ENCODE data around the gene LIMS1. TPM values are rescaled to one million over a fixed set of nuclear protein-coding genes. Genes with fewer than 3 reads are reported as not detected.

The LIMS1 gene
- total RNA-seq, 1 donor from 2014 or later = 85.5 TPM

DNA sequence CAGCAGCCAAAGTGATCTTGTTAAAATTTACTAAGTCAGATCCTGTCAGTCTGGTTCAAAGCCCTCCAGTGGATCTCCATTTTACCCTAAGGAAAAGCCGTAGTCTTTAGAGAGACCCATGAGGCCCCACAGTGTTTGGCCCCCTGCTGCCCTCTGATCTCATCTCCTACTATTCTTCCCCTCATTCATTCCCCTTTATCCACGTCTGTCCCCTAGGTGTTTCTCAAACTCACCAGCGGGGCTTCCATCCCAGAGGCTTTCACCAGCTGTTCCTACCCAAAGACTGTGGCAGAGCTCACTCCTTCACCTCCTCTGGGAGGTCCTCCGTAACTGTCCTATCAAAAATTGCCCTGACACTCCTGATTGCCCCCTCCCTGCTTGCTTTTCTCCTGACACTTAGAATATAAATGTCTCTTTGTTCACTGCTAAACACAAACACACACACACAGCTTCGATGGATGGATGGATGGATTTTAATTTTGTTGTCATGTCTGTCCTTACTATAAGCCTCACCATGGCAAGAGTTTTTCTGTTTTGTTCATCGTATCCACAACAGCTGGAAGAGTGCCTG, 26.1 kb downstream of the LIMS1 start:
- TF ChIP-seq, protein P1, sequence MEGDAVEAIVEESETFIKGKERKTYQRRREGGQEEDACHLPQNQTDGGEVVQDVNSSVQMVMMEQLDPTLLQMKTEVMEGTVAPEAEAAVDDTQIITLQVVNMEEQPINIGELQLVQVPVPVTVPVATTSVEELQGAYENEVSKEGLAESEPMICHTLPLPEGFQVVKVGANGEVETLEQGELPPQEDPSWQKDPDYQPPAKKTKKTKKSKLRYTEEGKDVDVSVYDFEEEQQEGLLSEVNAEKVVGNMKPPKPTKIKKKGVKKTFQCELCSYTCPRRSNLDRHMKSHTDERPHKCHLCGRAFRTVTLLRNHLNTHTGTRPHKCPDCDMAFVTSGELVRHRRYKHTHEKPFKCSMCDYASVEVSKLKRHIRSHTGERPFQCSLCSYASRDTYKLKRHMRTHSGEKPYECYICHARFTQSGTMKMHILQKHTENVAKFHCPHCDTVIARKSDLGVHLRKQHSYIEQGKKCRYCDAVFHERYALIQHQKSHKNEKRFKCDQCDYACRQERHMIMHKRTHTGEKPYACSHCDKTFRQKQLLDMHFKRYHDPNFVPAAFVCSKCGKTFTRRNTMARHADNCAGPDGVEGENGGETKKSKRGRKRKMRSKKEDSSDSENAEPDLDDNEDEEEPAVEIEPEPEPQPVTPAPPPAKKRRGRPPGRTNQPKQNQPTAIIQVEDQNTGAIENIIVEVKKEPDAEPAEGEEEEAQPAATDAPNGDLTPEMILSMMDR (IDR thresholded peaks at IDR 0.05) = no peak
- intact Hi-C loops (cut with DNase I) = no loop called here
- Histone ChIP-seq H3K27ac (no peak overlapping the region), H3K27me3 (ENCODE audit: low read depth) (no peaks in the 10 kb centered on the region), H3K4me3 (no peak overlapping the region), H3K9me3 (no peaks in the 10 kb centered on the region), H3K4me1 (peaks cover 5% of the 10 kb centered on the region), H3K36me3 (no peaks in the 10 kb centered on the region)
- ATAC-seq = no peak
- no peak for DNase-seq

DNA sequence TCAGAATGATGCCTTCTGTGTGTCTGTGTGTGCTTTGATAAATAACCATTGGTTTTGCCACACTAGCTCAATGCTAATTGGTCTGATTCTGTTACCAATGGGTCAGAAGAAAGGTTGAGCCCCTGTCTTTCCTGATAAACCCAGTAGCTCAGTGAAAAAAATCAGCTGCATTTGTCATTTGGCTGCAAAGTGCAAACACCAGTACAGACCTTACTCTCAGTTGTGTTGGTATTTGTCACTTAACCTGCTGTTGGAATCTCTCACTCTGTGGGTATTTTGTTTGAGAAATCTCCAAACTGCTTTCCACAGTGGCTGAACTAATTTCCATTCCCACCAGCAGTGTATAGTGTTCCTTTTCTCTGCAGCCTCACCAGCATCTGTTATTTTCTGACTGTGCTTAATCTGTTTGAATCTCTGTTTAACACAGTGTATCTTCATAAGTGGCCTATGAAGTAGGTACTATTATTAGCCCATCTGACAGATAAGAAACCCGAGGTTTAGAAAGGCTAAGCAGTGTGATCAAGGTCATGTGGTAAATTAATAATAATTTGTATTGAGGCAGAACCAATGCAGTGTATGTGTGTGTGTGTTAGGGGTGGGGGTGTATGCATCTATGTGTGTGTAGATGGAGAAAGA, 26.7 kb downstream of the LIMS1 start:
- Histone ChIP-seq H3K4me1 (peaks cover 9% of the 10 kb centered on the region), H3K27ac (no peak overlapping the region), H3K36me3 (no peaks in the 10 kb centered on the region), H3K4me3 (no peak overlapping the region), H3K9me3 (no peaks in the 10 kb centered on the region), H3K27me3 (ENCODE audit: low read depth) (no peaks in the 10 kb centered on the region)
- TF ChIP-seq, protein P1 (IDR thresholded peaks at IDR 0.05) = no peak
- ATAC-seq = no peak
- intact Hi-C loops (cut with DNase I) = no loop called here
- DNase-seq = no peak

DNA sequence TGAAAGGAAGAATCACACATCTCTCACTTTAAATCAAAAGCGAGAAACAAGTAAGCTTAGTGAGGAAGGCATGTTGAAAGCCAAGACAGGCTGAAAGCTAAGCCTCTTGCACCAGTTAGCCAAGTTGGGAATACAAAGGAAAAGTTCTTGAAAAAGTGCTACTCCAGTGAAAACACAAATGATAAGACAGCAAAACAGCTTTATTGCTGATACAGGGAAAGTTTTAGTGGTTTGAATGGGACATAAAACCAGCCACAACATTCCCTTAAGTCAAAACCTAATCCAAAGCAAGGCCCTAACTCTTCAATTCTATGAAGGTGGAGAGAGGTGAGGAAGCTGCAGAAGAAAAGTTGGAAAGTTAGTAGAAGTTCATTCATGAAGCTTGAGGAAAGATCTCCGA, 28.0 kb downstream of the LIMS1 start:
- no peaks in the 10 kb centered on the region for H3K9me3 ChIP-seq
- TF ChIP-seq, protein P1 (IDR thresholded peaks at IDR 0.05) = no peak
- no peak for DNase-seq
- H3K4me1 ChIP-seq = peaks cover 15% of the 10 kb centered on the region
- ATAC-seq = no peak
- H3K27ac ChIP-seq = no peak overlapping the region
- no peaks in the 10 kb centered on the region for H3K27me3 ChIP-seq (ENCODE audit: low read depth)
- H3K4me3 ChIP-seq = no peak overlapping the region
- no peaks in the 10 kb centered on the region for H3K36me3 ChIP-seq
- intact Hi-C loops (cut with DNase I) = no loop called here

DNA sequence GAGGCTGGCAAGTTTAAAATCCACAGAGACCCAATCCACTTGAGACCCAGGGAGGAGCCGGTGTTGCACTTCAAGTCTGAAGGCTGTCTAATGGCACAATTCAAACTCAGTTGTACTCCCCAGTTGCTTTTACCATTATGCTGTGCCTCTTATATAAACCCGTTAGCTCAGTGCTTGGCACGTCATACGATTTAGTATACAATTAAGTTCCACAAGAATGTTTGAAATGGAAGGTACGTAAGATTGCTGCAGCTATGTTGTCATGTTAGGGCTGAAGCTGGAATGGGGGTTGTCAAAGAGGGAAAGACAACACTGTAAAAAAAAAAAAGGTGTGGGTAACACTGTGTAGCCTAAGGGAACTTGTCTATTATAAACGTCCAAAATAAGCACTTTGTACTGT, 30.2 kb downstream of the LIMS1 start:
- Histone ChIP-seq H3K27me3 (ENCODE audit: low read depth) (no peaks in the 10 kb centered on the region), H3K9me3 (no peaks in the 10 kb centered on the region), H3K27ac (no peak overlapping the region), H3K4me1 (peaks cover 15% of the 10 kb centered on the region), H3K36me3 (no peaks in the 10 kb centered on the region), H3K4me3 (no peak overlapping the region)
- ATAC-seq = no peak
- no peak for DNase-seq
- TF ChIP-seq, protein P1 (IDR thresholded peaks at IDR 0.05) = no peak
- intact Hi-C loops (cut with DNase I) = no loop called here

DNA sequence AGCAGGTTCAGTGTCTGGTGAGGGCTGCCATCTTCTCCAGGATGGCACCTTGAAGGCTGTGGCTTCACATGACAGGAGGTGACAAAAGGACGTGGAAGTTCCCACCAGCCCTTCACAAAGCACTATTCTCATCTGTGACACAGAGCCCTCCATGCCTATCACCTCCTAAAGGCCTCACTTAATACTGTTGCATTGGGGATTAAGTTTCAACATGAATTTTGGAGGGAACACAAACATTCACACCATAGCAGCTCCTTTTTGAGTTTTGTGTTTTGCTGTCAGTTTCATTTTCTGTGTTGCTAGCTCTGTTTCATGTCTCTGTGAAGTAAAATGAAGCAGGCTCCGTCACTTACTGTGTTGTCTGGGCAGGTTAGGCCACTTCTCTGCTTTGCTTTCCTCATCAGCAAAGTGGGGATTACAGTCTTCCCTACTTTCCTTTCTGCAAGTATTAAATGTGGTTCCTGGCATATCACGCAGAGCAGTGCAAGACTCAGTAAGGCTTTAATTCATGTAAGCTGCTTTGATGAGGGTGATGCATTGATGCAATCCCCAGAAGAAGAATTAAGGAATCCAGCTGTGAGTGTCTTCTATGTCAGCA, 31.6 kb downstream of the LIMS1 start:
- TF ChIP-seq, protein P1 (IDR thresholded peaks at IDR 0.05) = no peak
- DNase-seq (no peak), ATAC-seq (no peak)
- no peaks in the 10 kb centered on the region for H3K36me3 ChIP-seq
- no peak overlapping the region for H3K27ac ChIP-seq
- H3K4me3 ChIP-seq = no peak overlapping the region
- intact Hi-C loops (cut with DNase I) = no loop called here
- no peaks in the 10 kb centered on the region for H3K27me3 ChIP-seq (ENCODE audit: low read depth)
- peaks cover 23% of the 10 kb centered on the region for H3K4me1 ChIP-seq
- no peaks in the 10 kb centered on the region for H3K9me3 ChIP-seq

Measured in lower lobe of right lung (tissue), 2 donors.